GM18502 (cell line): ENCODE data around the gene PDZD4.
"Not testable (repeated sequence)": the region's sequence is repeated elsewhere in the genome, so short reads cannot be mapped to it uniquely, and the experiment has no call there.

Experiments
- ATAC-seq: cut with Tn5 transposase; IDR thresholded peaks from one replicate; pipeline ENCODE4 v1.9.1; 2021; ENCODE audit warnings: mild to moderate bottlenecking; ENCODE audit not compliant: unreplicated experiment, poor library complexity

Gene PDZD4

GRCh38 chrX:153845195-153845594 is 14.9 kb upstream of the PDZD4 start:
- no peak for ATAC-seq

- no peak for ATAC-seq
These were observed 14.3 kb upstream of the PDZD4 start for GRCh38 chrX:153844509-153845082.

DNA sequence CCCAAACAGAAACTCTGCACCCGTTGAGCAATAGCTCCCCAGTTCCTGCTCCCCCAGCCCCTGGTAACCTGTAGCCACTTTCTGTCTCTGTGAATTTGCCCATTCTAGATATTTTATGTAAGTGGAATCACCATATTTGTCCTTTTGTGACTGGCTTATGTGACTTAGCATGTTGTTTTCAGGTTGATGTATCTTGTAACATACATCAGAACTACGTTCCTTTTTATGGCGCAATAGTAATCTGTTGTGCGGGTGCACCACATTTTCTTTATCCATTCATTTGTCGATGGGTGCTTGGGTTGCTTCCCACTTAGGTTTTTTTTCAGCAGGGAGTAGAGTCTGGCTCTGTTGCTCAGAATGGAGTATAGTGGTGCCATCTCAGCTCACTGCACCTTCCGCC is 6.6 kb upstream of the PDZD4 start:
- no peak for ATAC-seq

DNA sequence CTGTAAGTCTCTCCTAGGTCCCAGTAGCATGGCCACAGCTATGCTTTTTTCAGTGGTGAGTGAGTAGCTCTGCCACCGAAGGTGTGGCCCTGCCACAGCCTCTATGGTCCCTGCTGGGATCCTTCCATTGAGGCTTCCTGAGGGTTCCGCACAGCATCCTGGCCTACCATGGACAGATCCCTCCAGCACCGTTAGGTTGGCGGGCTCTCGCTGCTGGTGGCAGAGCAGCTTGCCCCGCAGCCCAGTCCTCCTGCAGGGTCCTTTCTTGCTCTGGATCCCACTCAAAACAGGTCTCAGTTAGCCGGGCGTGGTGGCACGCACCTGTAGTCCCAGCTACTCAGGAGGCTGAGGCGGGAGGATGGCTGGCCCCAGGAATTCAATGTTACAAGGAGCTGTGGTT is 2.4 kb upstream of the PDZD4 start:
- no peak for ATAC-seq

DNA sequence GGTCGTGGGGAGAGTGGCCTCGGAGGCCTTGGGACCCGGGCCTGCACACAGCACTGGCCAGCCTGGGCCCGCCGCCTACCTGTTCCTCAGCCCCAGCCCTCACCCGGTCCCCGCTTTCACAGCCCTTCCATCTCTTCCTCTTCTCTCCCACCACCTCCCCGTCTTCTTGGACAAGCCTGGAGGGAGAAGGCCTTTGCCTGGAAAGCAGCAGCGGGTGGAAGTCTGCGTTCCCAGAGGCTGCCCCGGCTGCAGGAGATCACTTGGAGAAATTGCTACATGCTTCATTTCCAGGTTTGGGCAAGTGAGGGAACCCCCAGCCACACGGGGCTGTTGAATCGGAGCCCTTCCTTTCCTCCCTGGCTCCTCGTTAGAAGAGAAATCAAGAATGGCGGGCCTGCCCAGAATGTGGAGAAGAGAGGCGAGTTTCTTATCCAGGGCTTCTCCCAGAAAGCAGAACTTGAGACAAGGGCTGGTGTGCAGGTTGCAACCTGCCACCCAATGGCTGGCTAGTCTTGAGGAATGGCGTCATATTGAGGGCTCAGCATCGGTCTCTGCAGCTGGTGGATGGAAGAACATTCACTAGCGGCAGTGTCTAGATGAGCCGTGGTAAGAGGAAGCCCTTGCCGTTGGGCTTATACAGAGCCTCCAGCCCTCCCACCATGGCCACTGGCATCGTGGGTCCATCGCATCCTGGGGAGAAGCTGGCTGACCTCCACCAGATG is 1.2 kb upstream of the PDZD4 start:
- ATAC-seq, result no peak

GRCh38 chrX:153830640-153831428 is 490 bp upstream of the PDZD4 start:
- no peak for ATAC-seq

- no peak for ATAC-seq
These were observed 870 bp downstream of the PDZD4 start for GRCh38 chrX:153829549-153829798.

DNA sequence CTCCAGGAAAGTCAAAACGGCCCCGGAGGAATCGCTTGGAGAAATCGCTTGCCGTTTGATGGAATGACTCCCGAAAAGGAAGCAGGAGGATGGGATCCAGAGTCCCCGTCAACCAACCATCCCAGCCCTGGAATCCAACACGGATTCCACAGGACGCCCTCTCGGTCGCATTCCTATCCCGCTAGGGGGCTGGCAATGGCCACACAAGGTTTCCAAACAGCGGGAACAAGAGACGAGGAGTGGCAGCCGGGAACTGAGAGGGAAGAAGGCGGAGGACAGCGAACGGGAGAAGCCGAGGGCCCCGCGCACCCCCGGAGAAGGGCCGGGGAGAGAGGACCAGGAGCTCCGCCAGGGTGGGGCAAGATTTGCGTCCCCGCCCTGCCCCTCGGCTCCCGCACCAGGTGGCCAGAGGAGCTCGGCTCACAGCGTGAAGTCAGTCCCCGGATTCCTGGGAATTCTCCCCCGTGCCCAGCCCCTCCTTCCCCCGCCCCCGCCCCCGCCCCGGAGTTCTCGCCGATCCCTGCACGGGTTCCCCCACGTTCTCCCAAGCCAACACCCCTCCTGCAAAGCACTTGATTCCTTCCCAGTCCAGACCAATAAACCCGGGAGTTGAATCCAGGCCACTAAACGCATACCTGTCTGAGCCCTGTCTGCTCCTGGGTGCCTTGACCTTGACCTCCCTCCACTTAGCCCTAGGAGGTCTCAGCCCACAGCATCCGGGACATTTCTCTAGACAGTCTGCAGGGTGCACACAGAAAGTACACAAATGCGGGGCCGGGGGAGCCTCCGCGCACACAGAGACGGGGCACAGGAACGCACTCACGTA is 1.4 kb downstream of the PDZD4 start:
- no peak for ATAC-seq

- no peak for ATAC-seq
These were observed 2.0 kb downstream of the PDZD4 start for GRCh38 chrX:153828308-153828707.

DNA sequence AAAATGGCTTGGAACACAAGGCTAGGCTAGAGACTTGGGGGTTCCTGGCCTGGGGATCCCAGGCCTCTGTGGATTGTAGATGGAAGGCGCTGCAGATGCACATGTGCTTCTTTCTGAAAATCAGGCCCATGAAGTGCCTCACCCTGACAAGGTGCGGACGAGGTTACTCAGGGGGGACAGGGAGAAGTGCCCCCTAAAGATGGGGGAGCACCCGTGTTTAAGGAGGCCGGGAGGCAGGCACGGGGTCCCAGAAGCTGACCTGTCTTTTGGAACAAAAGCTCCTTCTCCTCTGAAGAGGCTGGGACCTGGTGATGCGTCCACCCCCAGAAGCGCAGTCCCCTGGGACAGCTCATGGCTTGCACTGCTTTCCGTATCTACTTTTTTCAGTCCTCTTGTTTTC is 2.4 kb downstream of the PDZD4 start:
- ATAC-seq, result no peak

DNA sequence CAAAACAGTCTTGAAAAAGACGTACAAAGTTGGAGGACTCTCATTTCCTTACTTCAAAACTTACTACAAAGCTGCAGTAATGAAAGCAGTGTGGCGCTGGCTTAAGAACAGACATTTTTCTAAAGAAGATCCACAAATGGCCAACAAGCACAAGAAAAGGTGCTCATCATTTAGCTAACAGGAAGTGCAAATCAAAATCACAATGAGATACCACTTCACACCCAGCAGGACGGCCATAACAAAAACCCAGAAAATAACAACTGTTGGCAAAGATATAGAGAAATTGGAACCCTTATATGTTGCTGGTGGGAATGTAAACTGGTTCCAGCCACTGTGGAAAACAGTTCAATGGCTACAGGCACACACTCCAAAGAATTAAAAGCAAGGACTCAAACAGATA is 3.3 kb downstream of the PDZD4 start:
- ATAC-seq, result no peak

- ATAC-seq, result no peak
These were observed 5.3 kb downstream of the PDZD4 start for GRCh38 chrX:153825042-153825441.

- ATAC-seq, result no peak
These were observed 6.0 kb downstream of the PDZD4 start for GRCh38 chrX:153824348-153824747.

GRCh38 chrX:153821066-153821465 is 9.3 kb downstream of the PDZD4 start:
- no peak for ATAC-seq

DNA sequence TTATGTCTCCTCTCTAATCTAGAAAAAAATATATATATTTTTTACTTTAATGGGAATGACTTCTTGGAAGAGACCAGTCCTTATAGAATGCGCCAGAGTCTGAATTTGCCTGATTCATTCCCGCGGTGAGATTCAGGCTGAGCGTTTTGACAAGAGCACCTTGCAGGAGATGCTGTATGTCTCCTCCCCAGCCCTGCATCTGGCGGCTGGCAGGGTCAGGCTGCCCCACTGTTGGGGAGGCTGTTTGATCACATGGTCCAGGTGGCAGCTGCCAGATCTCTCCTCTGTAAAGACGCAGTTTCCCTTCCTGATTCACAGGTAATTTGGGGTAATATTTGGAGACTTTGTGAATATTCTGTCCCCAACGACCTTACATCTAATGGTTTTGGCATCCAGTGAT is 9.7 kb downstream of the PDZD4 start:
- no peak for ATAC-seq

DNA sequence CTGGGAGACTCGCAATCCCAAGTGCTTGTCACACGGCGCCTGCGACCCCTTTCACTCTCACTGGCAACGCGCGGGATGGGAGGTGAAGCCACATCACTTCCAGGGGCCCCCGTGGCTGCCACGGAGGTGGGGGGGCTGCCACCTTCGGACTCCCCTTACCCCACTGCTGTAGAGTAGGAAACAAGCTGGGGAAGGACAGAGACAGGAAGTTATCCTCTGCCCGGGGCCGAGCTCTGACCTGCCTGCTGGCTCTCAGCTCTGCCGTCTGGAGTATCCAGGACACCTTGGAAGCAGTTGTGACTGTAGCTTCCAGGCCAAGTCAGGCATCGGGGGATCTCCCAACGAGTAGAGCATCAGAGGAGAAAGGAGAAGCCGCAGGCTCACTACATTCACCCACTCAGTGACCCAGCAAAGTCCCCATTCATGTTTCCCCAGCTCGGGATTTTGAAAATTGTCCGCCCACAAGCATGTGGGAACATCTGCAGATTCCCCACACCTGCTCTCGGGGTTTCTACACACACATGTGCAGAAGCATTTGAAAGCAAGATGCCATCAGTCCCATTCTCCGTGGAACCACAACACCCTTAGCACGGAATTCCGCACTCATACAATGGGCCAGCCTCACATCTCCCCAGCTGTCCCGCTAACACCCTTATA is 10.8 kb downstream of the PDZD4 start:
- ATAC-seq, result no peak

DNA sequence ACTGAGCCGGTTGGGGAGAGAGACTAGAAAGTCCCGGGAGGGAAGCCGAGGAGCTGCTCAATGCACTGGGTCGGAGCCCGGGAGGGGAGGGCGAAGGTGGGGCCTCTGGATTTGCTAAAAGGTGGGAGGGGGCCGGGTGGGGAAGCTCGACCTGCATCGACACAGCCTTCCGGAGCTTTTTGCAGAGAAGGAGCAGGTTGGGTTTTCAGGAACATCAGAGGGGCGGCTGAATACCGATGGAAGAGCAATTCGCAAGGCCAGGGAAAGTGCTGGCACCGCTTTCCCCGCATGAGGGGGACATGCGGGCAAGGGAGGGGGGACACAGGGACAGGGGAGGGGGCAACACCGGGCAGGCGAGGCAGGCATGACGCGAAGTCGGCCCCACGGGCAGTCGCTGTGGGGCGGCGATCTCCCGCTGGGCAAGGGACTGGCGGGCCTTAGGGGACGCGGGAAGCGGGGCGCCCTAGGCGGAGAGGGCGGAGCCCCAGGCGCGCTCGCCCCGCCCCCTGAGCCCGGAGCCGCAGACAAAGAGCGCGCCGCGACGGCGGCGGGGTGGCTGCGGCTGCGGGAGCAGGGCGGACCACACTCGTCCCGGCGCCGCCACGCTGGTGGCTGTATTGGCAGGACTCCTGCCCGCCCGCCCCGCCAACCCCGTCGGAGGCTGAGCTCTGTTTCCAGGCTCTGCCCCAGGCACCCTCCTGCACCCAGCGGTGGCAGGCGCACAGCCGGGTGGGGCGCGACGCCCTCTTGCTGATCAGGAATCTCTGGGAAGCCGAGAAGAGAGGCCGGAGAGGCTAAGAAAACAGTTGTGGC is 11.6 kb downstream of the PDZD4 start:
- no peak for ATAC-seq

DNA sequence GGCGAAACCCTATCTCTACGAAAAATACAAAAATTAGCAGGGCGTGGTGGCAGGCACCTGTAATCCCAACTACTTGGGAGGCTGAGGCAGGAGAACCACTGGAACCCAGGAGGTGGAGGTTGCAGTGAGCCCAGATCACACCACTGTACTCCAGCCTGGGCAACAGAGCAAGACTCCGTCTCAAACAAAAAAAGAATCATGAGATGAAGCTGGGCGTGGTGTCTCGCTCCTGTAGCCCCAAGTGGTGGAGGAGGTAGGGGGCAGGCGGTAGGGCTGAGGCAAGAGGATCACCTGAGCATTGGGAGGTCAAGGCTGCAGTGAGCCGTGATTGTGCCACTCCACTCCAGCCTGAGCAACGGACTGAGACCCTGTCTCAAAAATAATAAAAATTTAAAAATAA is 12.3 kb downstream of the PDZD4 start:
- ATAC-seq, result not testable (repeated sequence)

DNA sequence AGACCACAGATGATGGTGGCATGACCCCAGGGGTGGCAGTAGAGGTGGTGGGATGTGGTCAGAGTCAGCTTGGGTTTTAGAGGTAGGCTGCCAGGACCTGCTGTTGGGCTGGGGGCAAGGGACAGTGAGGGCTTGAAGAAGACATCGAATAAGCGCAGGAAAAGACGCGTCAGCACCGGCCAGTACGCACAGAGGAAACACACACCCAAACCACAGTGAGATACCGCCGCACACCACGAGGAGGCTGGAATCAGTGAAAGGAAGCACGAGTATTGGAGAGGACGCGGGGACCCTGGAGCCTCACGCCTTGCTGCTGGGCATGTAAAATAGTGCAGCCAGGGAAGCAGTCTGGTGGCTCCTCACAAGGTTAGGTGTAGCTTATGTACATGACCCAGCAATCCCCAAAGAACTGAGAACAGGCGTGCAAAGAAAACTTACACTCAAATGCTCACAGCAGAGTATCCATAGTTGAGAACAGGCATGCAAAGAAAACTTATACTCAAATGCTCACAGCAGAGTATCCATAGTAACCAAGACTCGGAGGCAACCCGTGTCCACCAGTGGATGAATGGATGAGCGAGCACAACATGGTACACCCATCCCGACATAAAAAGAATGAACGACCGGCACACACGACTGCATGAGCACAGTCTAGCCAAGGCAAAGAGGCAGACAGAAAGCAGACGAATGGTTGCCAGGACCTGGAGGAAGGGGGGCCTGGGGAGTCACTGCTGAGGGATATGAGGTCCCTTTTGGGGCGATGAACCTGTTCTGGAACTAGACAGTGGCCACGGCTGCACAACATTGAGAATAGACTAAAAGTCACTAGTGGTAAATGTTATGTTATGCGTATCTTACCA is 13.3 kb downstream of the PDZD4 start:
- ATAC-seq, result no peak
